Activated CD4-positive, alpha-beta T cell treated with anti-CD3 and anti-CD28 coated beads for 24 hours (primary cell): ENCODE measurements around the gene TMEM41A.

Experiments used
- DNase-seq, 2 donors: peaks; one replicate each; pipeline ENCODE4 v3.0.0-alpha.2; 2020; ENCODE audit warnings: low read depth in 2 of 2

The TMEM41A gene

DNA sequence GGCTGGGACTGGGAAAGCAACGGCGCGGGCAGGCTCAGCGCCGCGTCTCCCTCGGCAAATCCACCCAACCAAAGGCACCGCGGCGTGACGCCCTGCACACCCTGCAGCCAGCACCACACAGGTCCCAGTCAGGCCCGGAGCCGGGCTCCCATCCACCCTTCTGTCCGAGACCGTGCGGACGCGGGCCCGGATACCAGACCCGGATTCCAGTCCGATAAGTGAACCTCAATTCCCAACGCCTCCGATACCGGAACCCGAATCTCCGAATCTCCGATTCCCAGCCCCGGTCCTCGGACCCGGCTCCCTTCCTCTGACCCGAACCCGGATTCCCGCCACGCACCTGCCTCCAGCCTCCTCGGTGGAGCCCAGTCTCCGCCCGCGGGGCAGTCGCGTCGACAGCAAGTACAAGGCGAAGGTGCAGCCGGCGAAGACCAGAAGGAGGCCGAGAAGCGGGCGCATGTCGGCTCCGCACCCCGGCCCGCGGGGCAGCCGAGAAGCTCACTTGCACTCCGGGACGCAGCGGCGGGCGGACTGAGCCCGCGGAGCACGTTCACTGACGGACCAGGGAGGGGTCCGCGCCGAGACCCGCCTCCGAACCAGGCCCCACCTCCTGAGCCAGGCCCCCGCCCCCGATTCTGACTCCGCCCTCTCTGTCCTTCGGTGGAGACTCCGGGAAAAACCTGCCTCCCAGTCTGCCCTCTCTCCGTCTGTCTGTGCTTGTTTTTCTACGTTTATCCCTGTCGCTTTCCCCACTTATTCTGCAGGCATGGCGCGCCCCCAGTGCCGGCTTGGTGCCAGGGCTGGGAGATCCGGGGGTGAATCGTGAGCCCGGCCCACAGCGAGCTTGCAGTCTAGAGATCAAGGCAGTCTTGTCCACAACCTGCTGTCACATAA, at the start of gene TMEM41A:
TMEM41A (minus strand) TSS at position 533 of the 894 bp plus-strand sequence; CDS start at position 459, 74 bp downstream.
- DNase-seq = peak; percentile 88 to 89

DNA sequence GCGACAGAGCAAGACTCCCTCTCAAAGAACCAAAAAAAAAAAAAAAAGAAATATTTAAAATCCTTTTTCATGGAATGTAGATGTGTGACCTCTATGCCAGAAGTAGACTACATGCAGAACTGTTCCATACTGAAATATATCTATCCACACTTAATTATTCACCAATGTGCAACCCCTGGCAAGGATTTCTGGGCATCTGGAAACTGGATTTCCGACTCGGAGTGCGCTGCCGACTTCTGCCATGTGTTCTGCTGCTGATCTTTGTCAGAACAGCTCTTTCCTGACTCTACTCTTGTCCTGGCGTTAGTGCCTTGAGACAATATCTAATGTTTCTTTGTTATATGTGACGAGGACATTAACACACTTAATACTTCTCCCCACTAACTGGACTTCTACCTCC, 41.9 kb upstream of the TMEM41A start:
- DNase-seq = no peak

DNA sequence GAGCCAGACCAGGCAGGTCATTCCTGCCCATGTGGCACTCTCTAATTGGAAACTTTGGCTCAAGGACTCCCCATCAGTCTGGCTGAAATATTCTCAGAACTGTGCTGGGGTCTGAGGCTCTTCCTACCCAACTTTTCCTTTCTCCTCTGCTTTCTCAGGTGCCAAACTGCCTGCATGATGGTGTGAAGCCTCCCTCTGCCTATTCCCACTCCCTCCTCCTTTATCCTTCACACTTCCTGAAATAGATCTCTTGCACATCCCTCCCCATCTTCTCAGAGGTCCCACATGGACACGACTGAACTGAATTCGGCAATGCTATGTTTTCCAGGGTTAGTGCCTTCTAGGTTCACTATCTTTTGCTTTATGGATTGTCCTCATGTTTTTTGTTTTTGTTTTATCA, 41.1 kb upstream of the TMEM41A start:
- no peak for DNase-seq

DNA sequence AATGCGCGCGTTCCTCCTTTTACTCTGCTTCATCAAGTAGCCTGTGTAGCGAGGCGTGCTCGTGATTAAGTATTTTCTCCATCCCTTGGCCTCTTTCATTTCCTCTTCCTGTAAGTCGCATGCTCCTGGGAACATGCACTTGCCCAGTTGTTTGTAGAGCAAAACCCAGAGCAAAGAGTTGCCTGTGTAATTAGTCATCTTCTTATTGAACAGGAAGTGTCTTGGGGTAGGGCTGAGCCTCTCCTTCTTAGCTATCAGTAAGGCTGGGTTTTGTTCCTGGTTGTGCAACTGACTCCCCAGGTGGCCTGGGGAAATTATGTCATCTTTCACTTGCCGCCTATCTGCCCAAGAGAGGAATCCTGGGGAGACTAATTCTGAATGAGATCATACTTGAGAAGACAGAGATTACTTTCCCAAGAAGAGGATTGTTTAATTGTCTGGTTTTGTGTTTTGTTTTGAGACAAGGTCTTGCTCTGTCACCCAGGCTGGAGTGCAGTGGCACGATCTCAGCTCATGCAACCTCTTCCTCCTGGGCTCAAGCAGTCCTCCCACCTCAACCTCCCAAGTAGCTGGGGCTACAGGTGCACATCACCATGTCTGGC, 38.6 kb upstream of the TMEM41A start:
- peak in 1 of 2 donors; percentile 12 for DNase-seq

DNA sequence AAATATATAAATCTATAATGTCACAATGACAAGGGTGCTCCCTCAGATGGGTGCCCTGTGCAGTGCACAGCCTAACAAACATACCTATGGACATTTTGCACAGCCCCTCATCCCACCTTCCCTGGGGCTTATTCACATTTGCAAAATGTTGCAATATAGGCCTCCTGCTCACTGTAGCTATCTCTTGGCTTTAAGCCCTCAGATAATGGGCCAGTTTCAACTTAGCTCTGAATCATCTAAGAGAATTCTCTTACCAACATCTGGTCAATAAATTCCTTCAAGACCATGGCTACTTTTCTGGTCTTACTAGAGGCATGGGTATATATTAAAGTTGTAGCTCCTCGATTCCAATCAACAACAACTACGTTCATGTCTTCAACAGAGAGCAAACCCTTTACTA, 35.7 kb upstream of the TMEM41A start:
- no peak for DNase-seq

DNA sequence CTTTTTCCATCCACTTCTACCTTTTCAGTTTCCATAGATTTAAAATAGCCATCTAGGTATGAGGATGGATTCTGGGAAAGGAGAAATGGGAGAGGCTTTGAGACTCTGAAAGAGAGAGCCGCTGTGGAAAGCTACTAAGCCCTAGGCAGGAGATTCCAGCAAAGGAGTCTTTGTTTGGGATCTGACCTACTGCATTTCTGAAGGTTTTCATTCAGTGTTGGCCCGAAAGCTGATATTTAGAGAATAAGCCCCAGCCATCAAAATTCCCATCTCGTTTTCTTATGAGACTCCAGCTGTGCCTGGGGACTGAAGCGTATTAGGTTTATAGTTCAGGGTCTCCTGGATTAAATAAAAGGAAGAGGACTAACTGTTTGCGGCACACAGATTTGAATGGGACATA, 34.1 kb upstream of the TMEM41A start:
- DNase-seq = no peak

DNA sequence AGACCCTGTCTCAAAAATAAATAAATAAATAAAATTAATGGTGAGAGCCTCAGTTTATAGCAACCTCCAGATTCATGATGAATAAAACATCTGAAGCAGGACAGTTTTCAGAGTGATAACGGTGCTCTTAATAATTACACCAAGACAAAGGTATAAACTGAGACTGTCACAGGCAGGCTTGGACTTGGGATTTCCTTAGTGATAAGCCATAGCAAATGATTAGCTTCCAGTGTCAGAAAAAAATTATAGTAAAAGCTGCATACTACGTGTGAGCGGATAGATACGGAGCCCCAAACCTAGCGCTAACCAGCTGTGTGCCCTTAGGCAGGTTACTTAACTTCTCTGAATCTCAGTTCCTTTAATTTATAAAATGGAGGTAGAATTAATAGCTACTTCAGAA, 32.0 kb upstream of the TMEM41A start:
- DNase-seq = no peak

DNA sequence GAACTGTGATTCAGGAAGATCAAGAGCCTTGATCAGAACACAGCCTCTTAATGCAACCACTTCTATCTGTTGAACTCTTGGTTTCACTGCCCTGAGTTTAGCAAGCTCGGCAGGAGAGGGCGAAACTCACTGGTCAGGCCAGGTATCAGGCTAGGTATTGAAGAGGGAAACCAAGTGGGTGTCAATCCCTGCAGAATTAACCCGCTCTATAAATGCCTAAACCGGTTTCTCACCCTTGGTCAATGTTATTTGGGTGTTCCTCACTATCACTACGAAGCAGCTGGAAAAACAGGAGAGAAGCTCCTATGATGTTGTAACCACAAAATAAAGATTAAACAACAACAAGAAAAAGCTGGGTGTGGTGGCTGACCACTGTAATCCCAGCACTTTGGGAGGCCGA, 29.7 kb upstream of the TMEM41A start:
- no peak for DNase-seq

DNA sequence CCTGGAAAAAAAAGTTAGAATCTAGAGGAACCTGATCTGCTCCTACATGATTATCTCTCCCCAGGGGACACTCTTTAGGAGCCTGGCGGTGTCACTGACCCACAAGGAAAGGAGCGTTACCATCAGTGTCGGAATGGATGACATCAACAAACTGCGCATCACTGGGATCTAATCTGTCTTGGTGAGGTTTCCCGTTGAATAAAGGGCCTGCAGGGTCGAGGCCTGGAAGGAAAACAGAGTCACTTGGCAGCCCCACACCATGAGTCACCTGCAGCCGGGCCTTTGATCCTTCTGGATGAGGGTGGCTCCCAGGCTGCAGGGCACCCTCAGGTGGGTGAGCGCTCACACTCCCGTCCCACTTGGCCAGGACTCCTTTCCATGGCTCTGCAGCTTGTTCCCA, 28.5 kb upstream of the TMEM41A start:
- no peak for DNase-seq

DNA sequence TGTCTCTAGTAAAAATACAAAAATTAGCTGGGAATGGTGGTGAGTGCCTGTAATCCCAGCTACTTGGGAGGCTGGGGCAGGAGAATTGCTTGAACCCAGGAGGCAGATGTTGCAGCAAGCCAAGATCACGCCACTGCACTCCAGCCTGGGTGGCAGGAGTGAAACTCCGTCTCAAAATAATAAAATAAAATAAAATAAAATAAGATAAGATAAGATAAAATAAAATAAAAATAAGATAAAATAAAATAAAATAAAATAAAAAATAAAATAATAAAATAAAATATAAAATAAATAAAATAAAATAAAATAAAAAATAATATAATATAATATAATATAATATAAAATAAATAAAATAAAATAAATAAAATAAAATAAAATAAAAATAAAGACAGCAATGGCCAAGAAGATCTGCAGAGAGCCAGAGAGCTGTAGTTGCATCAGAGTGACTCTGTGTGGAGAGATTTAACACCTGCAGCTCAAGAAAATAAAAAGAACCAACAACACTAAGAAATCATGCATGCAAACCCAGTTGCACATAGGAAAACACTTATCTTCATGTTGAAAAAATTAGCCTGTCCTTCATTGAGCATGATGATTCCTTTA, 27.6 kb upstream of the TMEM41A start:
- DNase-seq = no peak

DNA sequence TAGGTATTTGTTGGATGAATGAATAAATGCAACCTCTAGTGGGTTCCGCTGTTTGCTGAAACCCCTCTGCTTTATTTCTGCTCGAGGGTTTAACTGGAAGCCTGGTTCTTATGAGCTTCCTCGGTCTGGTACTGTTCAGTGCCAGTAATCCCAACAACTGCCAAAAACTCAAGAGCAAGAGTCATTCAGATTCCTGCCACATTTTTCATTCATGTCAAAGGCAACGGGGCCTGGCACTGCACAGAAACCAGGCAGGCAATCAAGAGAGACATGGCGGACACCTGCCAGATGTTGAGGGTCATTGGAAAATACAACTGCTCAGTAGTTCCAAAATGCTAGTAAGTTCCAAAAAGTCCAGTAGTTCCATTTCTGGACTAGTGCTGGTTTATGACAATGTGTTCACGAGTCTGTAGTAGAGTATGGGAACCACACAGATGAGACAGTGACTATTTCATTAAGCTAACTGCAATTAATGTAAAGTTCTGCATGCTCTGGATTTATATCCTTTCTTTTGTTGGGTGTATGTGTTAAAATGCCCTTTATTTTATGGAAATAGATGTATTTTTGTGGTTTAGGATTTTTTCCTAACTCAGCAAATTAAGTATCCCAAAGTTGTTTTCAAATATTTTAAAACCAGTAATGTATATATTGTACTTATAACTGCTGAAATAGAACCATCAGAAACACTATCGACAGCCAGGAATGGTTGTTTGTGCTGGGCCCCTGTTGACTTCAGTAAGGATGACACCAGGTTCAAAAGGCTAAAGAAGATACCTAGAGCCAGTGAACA, 22.7 kb upstream of the TMEM41A start:
- DNase-seq = no peak

DNA sequence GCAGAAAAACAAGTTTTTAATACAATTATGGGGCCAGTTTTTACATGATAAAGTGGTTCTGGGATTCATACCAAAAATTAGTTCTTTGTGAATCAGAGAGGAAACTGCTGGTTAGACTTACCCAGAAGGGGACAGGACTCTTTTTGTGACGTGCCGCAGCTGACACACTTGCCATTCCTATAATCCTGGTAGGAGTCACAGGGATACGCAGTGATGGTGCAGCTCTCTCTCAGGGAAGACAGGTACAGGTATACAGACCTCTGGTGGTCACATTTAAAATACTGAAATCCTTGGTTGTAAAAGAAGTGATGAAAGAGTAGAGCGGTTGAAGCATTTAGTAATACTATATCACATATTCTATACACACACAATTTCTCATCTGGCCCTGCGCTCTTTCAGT, 20.2 kb upstream of the TMEM41A start:
- DNase-seq = no peak

DNA sequence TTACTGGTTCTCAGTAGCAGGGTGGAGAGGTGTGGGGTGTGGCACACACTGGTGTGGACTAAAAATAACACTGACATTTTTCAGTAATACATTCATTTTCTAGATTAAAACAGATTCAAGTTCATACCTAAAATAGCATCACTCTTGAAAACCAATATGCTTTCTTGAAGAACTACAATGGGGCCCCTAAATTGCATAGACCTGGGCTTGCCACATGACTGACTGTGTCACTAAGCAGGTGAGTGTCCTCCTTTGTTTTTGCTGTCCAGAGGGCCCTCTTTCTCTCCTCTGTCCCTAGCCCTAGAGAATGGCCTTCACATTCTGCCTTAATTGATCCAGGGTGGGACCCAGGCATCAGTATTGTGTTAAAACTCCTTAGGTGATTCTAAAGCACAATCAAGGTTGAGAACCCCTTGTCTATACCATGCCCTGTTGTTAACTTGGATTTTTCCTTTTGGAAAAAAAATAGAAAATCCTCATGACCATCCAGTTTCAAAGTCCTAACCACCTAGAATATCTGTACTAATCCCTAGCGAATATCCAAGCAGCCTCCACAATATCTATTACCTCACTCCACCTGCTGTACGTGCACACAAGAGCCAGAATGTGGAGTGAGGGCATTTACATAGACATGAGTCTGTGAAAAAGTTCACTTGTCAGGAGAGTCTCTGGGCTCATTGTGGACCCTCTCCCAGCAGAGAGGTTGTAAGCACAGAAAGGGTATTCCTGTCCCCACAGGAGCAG, 18.7 kb upstream of the TMEM41A start:
- DNase-seq = no peak

DNA sequence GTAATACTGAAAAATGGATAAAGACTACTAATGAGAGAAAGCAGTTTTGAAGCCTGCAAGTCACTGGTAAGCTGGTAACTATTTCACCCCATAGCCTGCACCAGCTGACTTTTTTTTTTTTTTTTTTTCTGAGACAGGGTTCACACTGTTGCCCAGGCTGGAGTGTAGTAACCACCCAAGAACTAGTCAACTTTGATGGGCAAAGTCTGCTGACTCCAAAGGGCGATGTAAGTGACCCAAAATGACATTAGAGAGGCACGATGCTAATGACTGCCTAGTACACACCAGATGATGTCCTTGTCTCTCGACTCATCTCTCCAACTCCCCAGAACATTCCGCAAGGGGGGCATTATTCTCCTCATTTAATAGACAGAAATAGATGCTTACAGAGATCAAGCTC, 12.9 kb upstream of the TMEM41A start:
- DNase-seq = no peak

DNA sequence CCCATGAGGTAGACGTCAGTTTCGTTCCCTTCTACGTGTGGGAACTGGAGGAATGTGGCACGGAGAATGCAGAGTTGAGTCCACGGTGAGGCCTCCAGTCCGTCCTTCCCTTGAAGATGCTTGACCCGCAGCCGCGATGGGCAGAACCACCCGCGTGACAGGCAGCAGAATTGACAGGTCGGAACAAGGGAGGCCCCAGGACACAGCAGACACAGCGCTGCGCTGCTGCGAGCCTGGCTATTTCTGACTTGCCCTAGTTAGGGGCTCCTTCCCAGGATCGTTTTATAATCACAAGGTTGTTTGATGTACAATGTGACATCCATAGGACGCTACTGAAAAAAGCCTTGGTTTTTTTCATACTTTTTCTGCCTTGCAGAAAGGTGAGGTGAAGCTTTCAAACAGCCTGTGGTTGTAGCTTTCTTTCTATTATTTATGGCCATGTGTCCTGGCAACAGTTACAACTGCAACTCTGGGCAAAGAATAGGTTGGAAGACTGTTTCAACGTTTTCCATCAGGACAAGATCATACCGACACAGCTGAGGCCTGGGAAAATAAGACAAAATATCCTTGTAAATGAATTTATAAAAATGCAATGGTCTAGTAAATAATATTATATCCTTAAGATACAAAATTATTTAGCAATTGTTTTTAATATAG, 9.6 kb upstream of the TMEM41A start:
- no peak for DNase-seq

DNA sequence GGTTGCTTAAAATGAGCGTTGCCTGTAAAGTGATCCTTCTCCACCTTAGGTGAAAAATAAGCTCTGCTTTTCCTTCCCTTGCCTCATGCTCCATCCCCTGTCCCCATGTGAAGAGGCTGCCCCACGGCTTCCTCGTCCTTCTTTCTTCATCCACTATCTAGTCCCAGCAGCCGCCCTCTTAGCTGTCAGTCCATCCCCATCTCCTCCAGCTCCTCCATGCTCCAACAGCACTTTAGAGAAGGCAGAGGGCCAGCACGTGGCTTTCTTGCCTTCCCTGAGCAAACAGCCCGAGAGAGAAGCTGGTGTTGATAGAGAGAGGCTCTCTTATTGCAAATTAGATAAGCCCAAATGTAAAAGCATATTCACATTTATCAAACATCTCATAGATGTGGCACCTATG, 9.0 kb upstream of the TMEM41A start:
- no peak for DNase-seq

DNA sequence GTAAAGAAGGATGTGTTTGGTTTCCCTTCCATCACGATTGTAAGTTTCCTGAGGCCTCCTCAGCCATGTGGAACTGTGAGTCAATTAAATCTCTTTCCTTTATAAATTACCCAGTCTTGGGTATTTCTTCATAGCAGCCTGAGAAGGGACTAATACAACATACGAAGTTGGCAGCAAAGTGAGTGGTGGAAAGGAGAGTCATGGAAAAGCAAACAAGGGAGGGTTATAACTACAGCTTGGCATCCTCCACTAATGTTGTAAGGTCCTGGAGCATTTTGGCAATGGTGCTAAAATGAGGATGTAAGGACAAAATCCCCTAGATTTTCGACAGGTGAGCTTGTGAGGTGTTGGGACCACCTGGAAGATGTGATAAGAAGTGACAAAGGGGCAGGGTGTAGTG, 5.8 kb upstream of the TMEM41A start:
- DNase-seq = no peak

DNA sequence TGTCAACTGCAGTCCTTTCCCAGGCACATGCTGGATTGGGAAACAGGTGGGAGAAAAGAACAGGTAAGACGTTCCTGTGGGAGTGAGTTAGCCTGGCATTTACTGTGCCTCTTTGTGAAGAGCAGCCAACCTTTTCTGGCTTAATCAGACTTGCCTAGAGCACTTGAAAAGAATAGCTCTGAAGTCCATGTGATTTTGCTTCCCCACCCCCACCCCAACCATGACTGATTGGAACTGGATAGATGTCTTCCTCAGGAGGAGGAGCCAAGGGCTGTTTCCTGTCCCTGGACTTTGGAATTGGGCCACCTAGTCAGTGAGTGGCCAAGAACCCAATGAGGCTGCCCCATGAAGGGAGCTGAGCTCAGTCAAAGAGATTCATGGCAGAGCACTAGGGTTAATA, 4.7 kb upstream of the TMEM41A start:
- DNase-seq = no peak

DNA sequence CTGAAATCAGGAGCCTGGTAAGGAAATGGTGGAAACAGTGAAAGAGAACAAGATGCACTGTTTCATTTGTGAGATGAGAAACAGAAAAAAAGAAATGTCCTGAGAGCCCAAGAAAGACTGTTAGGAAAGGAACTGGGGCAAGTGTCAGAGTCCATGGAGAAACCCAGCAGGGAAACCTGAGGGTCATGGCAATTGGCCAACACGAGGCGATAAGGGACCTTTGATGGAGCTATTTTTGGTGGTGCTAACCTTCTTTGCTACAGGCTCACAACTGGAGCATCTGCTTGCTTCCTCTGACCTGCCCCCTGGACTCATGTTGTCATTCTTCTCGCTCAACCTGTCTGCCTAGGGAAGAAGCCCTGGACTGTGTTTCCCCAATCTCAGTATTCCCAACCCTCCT, 4.2 kb upstream of the TMEM41A start:
- no peak for DNase-seq

DNA sequence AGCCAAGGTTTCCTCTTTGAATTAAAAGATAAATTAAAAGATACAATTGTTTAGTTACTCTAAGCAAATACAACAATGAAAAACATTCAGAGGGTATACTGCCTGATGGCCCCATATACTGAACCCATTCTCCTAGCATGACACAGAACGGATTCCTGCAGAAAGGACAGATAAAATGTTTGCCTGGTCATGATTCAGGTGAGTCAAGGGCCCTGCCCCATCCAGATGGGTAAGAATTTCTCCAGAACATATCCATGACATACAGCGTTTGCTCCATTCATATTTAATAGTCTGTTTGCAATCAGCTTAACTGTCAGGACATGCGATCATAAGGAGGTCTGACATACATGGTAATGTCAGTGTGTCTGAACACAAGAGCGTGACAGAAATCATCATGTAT, 8.6 kb downstream of the TMEM41A start:
- no peak for DNase-seq

DNA sequence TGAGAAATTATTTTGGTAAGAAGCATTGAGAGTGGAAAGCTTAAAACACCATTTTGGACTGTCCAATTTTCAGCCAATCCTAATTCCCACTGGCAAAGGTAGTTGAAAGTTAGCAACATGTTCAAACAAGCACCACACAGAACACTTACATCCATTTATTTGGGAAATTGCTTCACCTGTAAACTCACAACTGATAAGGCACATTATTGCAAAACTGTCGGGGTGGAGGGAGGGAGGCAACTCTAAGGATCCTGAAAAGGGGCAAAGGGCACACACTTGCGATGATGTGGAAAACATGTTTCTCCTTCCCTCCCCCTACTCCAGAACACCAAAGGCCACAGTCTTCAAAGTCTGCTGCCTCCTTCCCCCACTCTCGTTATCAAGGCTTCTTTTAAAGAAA, 9.4 kb downstream of the TMEM41A start:
- no peak for DNase-seq
